Ovary (tissue), 9 donors: ENCODE data around the gene SLC24A2. TPM values are rescaled to one million over a fixed set of nuclear protein-coding genes. Genes with fewer than 3 reads are reported as not detected.

Source experiments
- DNase-seq, 5 donors: peaks; one replicate each; pipeline ENCODE4 v3.0.0-alpha.2; 2019 to 2020
- H3K27ac ChIP-seq, 2 donors: fragments of 200-600 bp; one replicate each; pipeline versions ENCODE4 v1.5.1 to v1.8.0; 2019 to 2022
- H3K27me3 ChIP-seq: fragments of 200-600 bp; one replicate; pipeline ENCODE4 v1.8.0; 2022
- H3K36me3 ChIP-seq: fragments of 200-600 bp; sonication (generic); one replicate; pipeline ENCODE4 v1.5.1; 2019
- H3K4me1 ChIP-seq: one replicate; pipeline ENCODE4 v1.8.1; 2013; ENCODE audit warnings: mild to moderate bottlenecking, moderate library complexity; ENCODE audit not compliant: insufficient read depth
- H3K4me3 ChIP-seq: fragments of 200-600 bp; sonication (generic); one replicate; pipeline ENCODE4 v1.5.1; 2017
- H3K9me3 ChIP-seq, 2 donors: fragments of 200-600 bp in 1 of 2; sonication (generic) in 1 of 2; one replicate each; pipeline versions ENCODE4 v1.5.1 to v1.8.1; 2013 to 2019; ENCODE audit warnings: mild to moderate bottlenecking in 1 of 2, moderate library complexity in 1 of 2
- EP300 ChIP-seq: sonication (generic); formaldehyde crosslinking; IDR thresholded peaks from one replicate; pipeline ENCODE4 v1.6.1; 2017; ENCODE audit warnings: antibody characterized with exemption
- POLR2A ChIP-seq: fragments of 450-650 bp; IDR thresholded peaks from one replicate; pipeline ENCODE4 v1.6.1; 2017; ENCODE audit warnings: antibody characterized with exemption, mild to moderate bottlenecking, moderate library complexity
- WGBS, 3 donors: extraction: QIAGEN DNeasy Blood & Tissue Kit in 1 of 3; methylation state at CpG; one replicate each; pipeline versions ENCODE4 v1.1.5 to v1.1.7; 2013 to 2017; 5-methylcytosine and 5-hydroxymethylcytosine counted together
- intact Hi-C, 4 donors: fragments of 100-400 bp; cut with DNase I; formaldehyde crosslinking; loops; one replicate each; pipeline versions ENCODE4 v1.11.0 to v1.15.1; 2022 to 2023
- polyA plus RNA-seq, 2 donors: library from polyadenylated mRNA; stranded (reverse); fragments of 200-250 nt in 1 of 2; fragments of 350-450 nt in 1 of 2; fragmentation: Illumina TruSeq in 1 of 2; extraction: RNeasy Lipid Tissue Mini Kit (QIAGEN cat#74804) in 1 of 2; gene quantifications; one replicate each; pipeline ENCODE4 v1.2.3, GENCODE V29; 2013 to 2014
- total RNA-seq, 7 donors: library from RNA; depleted of rRNA in 2 of 7; stranded (reverse); fragments of >200 nt in 2 of 7; fragmentation: NEBNext Ultra II Directional in 3 of 7; extraction: Animal tissue kit (Norgen Biotek cat#: 25700) in 3 of 7; gene quantifications; one replicate each; pipeline versions ENCODE4 v1.1.0 to v1.2.4, GENCODE V29; 2016 to 2023
- TF ChIP-seq, protein P1 (sequence below), 3 donors: fragments of 450-650 bp in 2 of 3; fragments of 200-600 bp in 1 of 3; IDR thresholded peaks; one replicate each; pipeline versions ENCODE4 v1.5.1 to v1.8.0; 2016 to 2022; ENCODE audit warnings: antibody characterized with exemption in 3 of 3, mild to moderate bottlenecking in 1 of 3
- donor health status: DM: no; HTN: no; CAD: no; lungs with moderate emphysema.
- donor health status: DM: no; HTN: no; CAD: no.
- donor health status: Bipolar disorder and iron deficiency.
- donor health status: DM: yes; HTN: yes; CAD: no.
- donor health status: DM: no; HTN: no; CAD: no.
- donor health status: DM: yes; HTN: yes; CAD: no.

Gene SLC24A2
- total and polyA plus RNA-seq, 9 donors, result 0.01 to 0.69 (median 0.24) TPM; not detected in 2

DNA sequence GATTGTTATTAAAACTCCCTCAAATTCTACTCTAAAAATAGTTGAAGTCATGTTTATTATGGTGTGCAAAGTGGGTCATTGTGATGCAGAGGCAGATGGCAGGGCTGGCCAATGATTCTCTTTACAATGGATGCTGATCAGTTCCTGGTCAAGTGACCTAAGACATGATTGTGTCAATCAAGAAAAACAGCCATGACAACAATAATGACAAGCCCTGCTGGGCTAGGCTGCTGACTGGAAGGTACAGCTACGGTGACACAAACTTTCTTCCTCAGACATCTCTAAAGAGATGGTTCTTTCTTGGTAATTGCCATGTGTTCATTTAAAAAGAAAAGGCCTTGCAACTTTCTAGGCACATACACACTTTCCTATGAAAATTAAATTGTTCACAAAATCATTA is 3.6 kb downstream of the SLC24A2 start:
- TF ChIP-seq, protein P1, sequence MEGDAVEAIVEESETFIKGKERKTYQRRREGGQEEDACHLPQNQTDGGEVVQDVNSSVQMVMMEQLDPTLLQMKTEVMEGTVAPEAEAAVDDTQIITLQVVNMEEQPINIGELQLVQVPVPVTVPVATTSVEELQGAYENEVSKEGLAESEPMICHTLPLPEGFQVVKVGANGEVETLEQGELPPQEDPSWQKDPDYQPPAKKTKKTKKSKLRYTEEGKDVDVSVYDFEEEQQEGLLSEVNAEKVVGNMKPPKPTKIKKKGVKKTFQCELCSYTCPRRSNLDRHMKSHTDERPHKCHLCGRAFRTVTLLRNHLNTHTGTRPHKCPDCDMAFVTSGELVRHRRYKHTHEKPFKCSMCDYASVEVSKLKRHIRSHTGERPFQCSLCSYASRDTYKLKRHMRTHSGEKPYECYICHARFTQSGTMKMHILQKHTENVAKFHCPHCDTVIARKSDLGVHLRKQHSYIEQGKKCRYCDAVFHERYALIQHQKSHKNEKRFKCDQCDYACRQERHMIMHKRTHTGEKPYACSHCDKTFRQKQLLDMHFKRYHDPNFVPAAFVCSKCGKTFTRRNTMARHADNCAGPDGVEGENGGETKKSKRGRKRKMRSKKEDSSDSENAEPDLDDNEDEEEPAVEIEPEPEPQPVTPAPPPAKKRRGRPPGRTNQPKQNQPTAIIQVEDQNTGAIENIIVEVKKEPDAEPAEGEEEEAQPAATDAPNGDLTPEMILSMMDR (IDR thresholded peaks at IDR 0.05), result no peak
- TF ChIP-seq EP300, result no peak
- no peak for TF ChIP-seq POLR2A
- no peak overlapping the region for H3K4me3 ChIP-seq
- DNase-seq, result no peak
- no peaks in the 10 kb centered on the region for H3K36me3 ChIP-seq
- no peaks in the 10 kb centered on the region for H3K4me1 ChIP-seq
- H3K9me3 ChIP-seq, result no peaks in the 10 kb centered on the region
- intact Hi-C loops, result no loop called here
- no peaks in the 10 kb centered on the region for H3K27me3 ChIP-seq
- H3K27ac ChIP-seq, result no peak overlapping the region
- 65 to 70% (median 67%) methylated on average over 1 of the region's 1 CpG for WGBS, 3 donors

DNA sequence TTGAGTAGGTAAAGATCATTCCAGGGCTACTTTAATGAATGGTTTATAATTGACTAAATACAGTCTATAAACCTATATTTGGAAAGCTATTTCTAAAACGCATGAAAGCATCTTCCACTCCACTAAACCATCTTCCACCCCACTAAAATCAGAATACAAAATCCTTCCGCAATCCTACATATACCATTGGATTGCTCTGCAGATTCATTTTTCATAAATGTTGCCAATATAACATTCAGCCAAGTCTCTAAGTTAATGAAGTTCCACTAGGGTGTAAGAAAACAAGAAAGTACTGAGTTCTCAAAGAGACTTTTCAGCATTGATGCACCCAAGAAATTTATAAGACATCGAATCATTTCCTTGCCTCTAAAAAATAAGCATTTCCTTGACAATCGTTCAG is 4.7 kb downstream of the SLC24A2 start:
- no peak overlapping the region for H3K27ac ChIP-seq
- WGBS, 3 donors, result 81 to 86% (median 85%) methylated on average over 4 of the region's 4 CpGs
- H3K9me3 ChIP-seq, result no peaks in the 10 kb centered on the region
- no peak overlapping the region for H3K4me3 ChIP-seq
- H3K36me3 ChIP-seq, result no peaks in the 10 kb centered on the region
- no peaks in the 10 kb centered on the region for H3K27me3 ChIP-seq
- H3K4me1 ChIP-seq, result no peaks in the 10 kb centered on the region
- intact Hi-C loops, result no loop called here
- TF ChIP-seq, protein P1 (IDR thresholded peaks at IDR 0.05), result no peak
- no peak for TF ChIP-seq EP300
- no peak for TF ChIP-seq POLR2A
- no peak for DNase-seq

DNA sequence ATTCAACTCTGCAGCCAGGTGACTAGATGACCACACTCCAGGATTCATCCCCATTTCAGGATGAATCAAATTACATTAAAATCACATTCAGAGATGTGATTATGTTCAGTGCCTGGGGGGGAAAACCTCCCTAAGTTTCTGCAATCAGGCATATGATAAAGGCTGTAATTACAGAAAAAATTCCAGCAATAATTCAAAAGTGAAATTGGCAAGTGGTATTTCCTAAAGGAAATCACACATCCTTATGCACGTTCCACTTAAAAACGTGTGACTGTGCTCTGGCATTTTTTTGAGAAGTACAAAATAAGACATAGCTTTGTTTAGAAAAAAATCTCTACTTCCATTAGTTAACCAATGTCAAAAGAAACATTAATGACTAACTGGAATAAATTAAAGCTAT is 5.3 kb downstream of the SLC24A2 start:
- TF ChIP-seq, protein P1 (IDR thresholded peaks at IDR 0.05), result no peak
- TF ChIP-seq POLR2A (no peak), EP300 (no peak)
- 37 to 56% (median 52%) methylated on average over 2 of the region's 2 CpGs for WGBS, 3 donors
- no peaks in the 10 kb centered on the region for H3K4me1 ChIP-seq

DNA sequence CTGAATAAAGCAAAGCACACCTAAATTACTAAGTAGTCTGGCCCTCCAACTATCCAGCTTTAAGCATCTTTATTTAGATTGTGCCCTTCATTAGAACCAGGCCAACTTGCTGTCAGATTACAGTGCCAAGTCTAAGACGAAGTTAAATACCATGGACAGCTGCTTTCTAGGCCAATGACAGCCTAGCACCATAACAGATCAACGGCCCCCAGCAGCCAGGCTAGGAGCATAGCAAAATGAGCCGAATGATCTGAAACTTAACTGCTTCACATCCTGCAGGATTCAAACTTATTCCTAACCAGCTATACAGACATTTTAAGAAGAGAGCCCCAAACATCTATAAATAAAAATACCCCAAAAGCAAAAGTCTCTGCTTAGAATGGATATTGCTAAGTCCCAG is 6.8 kb downstream of the SLC24A2 start:
- no peak for TF ChIP-seq EP300
- 3 to 5% (median 5%) methylated on average over 3 of the region's 3 CpGs for WGBS, 3 donors

More for the DNA sequence above, 5.3 kb downstream of the SLC24A2 start:
- intact Hi-C loops, result no loop called here
- no peaks in the 10 kb centered on the region for H3K36me3 ChIP-seq
- no peak overlapping the region for H3K27ac ChIP-seq
- no peaks in the 10 kb centered on the region for H3K27me3 ChIP-seq
- H3K9me3 ChIP-seq, result no peaks in the 10 kb centered on the region
- H3K4me3 ChIP-seq, result no peak overlapping the region
- DNase-seq, result no peak

DNA sequence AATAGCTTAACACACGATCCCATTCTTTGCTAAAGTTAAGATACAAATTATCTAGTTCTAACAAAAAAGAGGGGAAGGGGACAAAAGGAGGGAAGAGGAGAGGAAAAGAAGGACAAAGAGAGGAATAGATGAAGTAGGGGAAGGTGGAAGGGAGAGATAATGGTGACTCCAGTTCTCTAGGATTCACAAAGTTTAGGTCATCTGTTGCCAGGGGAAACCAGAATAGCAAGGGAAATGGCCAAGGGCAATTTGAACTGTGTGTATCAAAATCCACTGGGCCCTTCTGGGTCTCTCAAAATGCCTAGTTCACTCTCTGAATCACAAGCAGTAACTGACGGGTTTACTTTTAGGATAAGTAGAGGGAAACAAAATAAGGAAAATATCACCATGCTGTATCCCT is 7.6 kb downstream of the SLC24A2 start:
- no peak overlapping the region for H3K4me3 ChIP-seq

More for the DNA sequence above, 6.8 kb downstream of the SLC24A2 start:
- Histone ChIP-seq H3K27me3 (no peaks in the 10 kb centered on the region), H3K4me1 (no peaks in the 10 kb centered on the region), H3K4me3 (no peak overlapping the region), H3K36me3 (no peaks in the 10 kb centered on the region), H3K9me3 (no peaks in the 10 kb centered on the region), H3K27ac (no peak overlapping the region)
- intact Hi-C loops, result no loop called here
- DNase-seq, result no peak

More for the DNA sequence above, 7.6 kb downstream of the SLC24A2 start:
- intact Hi-C loops, result no loop called here
- Histone ChIP-seq H3K27ac (no peak overlapping the region), H3K27me3 (no peaks in the 10 kb centered on the region), H3K9me3 (no peaks in the 10 kb centered on the region), H3K4me1 (no peaks in the 10 kb centered on the region), H3K36me3 (no peaks in the 10 kb centered on the region)
- no peak for DNase-seq
- TF ChIP-seq, protein P1 (IDR thresholded peaks at IDR 0.05), result no peak
- TF ChIP-seq EP300 (no peak), POLR2A (no peak)
- WGBS, 3 donors, result 66 to 81% (median 70%) methylated on average over 2 of the region's 2 CpGs
